Stomach (tissue), 4 donors: ENCODE results near the gene CNOT1.

Source experiments
- CTCF ChIP-seq, 7 experiments: fragments of 450-650 bp in 4 of 7; fragments of 200-600 bp in 3 of 7; sonication (generic) in 3 of 7; IDR thresholded peaks; one replicate each; pipeline ENCODE4 v1.5.1; 2016 to 2019; ENCODE audit warnings: antibody characterized with exemption in 7 of 7, control low read depth in 2 of 7, mild to moderate bottlenecking in 1 of 7
- POLR2A ChIP-seq, 4 donors: fragments of 450-650 bp; IDR thresholded peaks; one replicate each; pipeline ENCODE4 v1.6.1; 2016; ENCODE audit warnings: antibody characterized with exemption in 4 of 4, control low read depth in 2 of 4, mild to moderate bottlenecking in 1 of 4, moderate library complexity in 1 of 4
- POLR2AphosphoS5 ChIP-seq, 3 donors: sonication (generic); formaldehyde crosslinking; IDR thresholded peaks; one replicate each; pipeline ENCODE4 v1.6.1; 2016; ENCODE audit warnings: antibody characterized with exemption in 3 of 3

- no peak for TF ChIP-seq POLR2A (IDR thresholded peaks at IDR 0.05)
- TF ChIP-seq POLR2AphosphoS5 (IDR thresholded peaks at IDR 0.05), result peak in 1 of 3 donors; percentile 25
- peak in 5 of 7 experiments; percentile 83 to 92 (median 89) for TF ChIP-seq CTCF (IDR thresholded peaks at IDR 0.05)
These were observed 141.9 kb downstream of the CNOT1 start for GRCh38 chr16:58487566-58488351.
